Tibial artery (tissue), 4 donors: Measurements from ENCODE around the gene ANKS1A.

ENCODE experiments used
- DNase-seq, 2 donors: peaks; one replicate each; pipeline ENCODE4 v3.0.0-alpha.2; 2019
- H3K27ac ChIP-seq, 2 donors: fragments of 200-600 bp; sonication (generic) in 1 of 2; 1 replicate in 1 of 2; 2 replicates in 1 of 2; pipeline ENCODE4 v1.5.1; 2018 to 2019; ENCODE audit warnings: mild to moderate bottlenecking in 1 of 2
- H3K27me3 ChIP-seq, 2 donors: fragments of 200-600 bp; sonication (generic) in 1 of 2; one replicate each; pipeline versions ENCODE4 v1.5.1 to v1.6.0; 2016 to 2019
- H3K36me3 ChIP-seq, 3 donors: fragments of 200-600 bp; sonication (generic) in 2 of 3; one replicate each; pipeline ENCODE4 v1.5.1; 2016 to 2019; ENCODE audit warnings: mild to moderate bottlenecking in 2 of 3
- H3K4me1 ChIP-seq, 4 donors: fragments of 200-600 bp; sonication (generic) in 2 of 4; 1 replicate in 3 of 4; 2 replicates in 1 of 4; pipeline ENCODE4 v1.5.1; 2016 to 2019
- H3K4me3 ChIP-seq, 2 donors: fragments of 200-600 bp; sonication (generic) in 1 of 2; 1 replicate in 1 of 2; 2 replicates in 1 of 2; pipeline ENCODE4 v1.5.1; 2018 to 2019; ENCODE audit warnings: mild to moderate bottlenecking in 2 of 2
- H3K9me3 ChIP-seq, 3 donors: fragments of 200-600 bp; sonication (generic) in 1 of 3; one replicate each; pipeline ENCODE4 v1.5.1; 2016 to 2019
- intact Hi-C: fragments of 100-400 bp; cut with DNase I; formaldehyde crosslinking; loops from one replicate; pipeline ENCODE4 v1.15.0; 2023; ENCODE audit warnings: low total_unique reads
- TF ChIP-seq, protein P1 (sequence below), 2 experiments: fragments of 200-600 bp in 1 of 2; fragments of 450-650 bp in 1 of 2; IDR thresholded peaks; one replicate each; pipeline ENCODE4 v1.5.1; 2017 to 2019; ENCODE audit warnings: antibody characterized with exemption in 2 of 2, mild to moderate bottlenecking in 1 of 2, moderate library complexity in 1 of 2

ANKS1A gene

DNA sequence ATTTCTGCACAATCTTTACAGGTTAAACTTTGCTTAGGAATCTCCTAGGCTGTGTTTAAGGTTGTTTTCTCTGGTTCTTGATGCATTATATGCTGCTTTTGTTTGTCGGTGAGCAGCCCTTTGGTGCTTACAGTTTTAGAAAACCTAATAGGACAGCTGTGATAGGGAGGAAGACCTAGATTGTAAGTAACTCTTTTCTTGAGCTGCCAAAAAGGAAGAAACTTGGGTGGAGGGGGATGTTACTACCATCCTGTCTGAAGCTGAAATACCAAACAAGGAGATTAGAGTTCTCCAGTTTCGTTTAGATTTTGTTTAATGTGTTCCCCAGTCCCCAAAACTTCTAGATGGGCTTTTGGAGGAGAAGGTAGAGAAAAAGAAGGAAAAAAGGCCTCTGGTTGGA is 72.0 kb downstream of the ANKS1A start:
- H3K27me3 ChIP-seq = no peaks in the 10 kb centered on the region
- TF ChIP-seq, protein P1, sequence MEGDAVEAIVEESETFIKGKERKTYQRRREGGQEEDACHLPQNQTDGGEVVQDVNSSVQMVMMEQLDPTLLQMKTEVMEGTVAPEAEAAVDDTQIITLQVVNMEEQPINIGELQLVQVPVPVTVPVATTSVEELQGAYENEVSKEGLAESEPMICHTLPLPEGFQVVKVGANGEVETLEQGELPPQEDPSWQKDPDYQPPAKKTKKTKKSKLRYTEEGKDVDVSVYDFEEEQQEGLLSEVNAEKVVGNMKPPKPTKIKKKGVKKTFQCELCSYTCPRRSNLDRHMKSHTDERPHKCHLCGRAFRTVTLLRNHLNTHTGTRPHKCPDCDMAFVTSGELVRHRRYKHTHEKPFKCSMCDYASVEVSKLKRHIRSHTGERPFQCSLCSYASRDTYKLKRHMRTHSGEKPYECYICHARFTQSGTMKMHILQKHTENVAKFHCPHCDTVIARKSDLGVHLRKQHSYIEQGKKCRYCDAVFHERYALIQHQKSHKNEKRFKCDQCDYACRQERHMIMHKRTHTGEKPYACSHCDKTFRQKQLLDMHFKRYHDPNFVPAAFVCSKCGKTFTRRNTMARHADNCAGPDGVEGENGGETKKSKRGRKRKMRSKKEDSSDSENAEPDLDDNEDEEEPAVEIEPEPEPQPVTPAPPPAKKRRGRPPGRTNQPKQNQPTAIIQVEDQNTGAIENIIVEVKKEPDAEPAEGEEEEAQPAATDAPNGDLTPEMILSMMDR (IDR thresholded peaks at IDR 0.05) = no peak
- peaks cover 0 to 5% (median 0%) of the 10 kb centered on the region in 3 donors for H3K9me3 ChIP-seq
- intact Hi-C loops = no loop called here
- no peak overlapping the region for H3K27ac ChIP-seq
- no peak overlapping the region for H3K4me3 ChIP-seq
- DNase-seq = no peak
- peaks cover 0 to 23% (median 9%) of the 10 kb centered on the region in 4 donors for H3K4me1 ChIP-seq
- no peaks in the 10 kb centered on the region for H3K36me3 ChIP-seq

DNA sequence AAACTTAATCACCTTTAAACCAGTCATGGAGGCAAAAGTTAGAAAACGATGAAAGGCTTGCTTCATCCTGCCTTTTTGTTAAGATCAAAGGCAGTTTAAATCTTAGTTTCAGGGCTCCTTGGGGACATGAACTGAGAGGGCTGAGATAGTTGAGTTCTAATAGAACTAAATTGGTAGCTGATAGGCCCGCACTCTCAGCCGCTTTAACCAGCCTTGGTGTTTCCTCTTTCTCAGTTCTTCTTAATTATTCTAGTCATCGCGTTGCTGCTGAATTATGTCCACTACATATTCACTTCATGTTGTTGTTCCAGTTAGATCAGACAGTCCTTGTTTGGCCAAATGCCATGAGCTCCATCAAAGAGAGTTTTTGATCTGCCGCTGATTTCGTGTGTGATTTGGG is 72.5 kb downstream of the ANKS1A start:
- intact Hi-C loops = no loop called here
- Histone ChIP-seq H3K9me3 (peaks cover 0 to 5% (median 0%) of the 10 kb centered on the region in 3 donors), H3K4me1 (peaks cover 0 to 23% (median 9%) of the 10 kb centered on the region in 4 donors), H3K36me3 (no peaks in the 10 kb centered on the region), H3K4me3 (no peak overlapping the region), H3K27me3 (no peaks in the 10 kb centered on the region), H3K27ac (no peak overlapping the region)
- TF ChIP-seq, protein P1 (IDR thresholded peaks at IDR 0.05) = no peak
- no peak for DNase-seq

DNA sequence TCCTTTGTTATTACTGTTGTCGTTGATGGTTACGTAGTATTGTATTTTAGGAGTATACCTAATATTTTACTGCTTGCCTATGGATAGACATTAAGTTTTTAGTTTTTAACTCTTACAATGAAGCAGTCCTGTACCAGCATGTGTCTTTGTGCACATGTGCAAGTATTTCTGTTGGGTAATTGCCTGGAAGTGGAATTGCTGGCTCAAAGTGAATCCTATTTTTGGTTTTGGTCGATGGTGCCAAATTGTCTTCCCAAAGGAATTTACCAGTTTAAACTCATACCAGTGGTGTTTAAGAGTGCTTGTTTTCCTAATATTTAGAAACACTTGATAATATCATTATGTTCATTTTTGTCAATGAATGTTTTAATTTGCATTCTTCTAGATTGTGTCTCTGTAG is 75.5 kb downstream of the ANKS1A start:
- Histone ChIP-seq H3K9me3 (peaks cover 0 to 5% (median 0%) of the 10 kb centered on the region in 3 donors), H3K4me3 (no peak overlapping the region), H3K36me3 (peaks cover 0 to 14% (median 0%) of the 10 kb centered on the region in 3 donors), H3K27ac (no peak overlapping the region), H3K27me3 (no peaks in the 10 kb centered on the region), H3K4me1 (peaks cover 0 to 17% (median 6%) of the 10 kb centered on the region in 4 donors)
- intact Hi-C loops = no loop called here
- TF ChIP-seq, protein P1 (IDR thresholded peaks at IDR 0.05) = no peak
- no peak for DNase-seq

DNA sequence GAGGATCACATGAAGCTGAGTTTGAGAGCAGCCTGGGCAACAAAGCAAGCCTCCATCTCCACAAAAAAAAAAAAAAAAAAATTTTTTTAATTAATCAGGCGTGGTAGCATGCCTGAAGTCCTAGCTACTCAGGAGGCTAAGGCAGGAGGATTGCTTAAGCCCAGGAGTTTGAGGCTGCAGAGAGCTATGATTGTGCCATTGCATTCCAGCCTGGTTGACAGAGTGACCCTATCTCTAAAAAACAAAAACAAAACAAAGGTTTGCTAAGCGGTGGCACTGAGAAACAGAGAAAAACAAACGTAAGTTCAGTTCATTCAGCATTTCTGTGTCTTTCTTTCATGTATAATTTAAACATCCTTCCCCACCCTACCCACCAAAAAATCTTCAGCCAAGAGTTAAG is 78.4 kb downstream of the ANKS1A start:
- Histone ChIP-seq H3K27me3 (no peaks in the 10 kb centered on the region), H3K4me3 (no peak overlapping the region), H3K36me3 (peaks cover 12 to 27% (median 15%) of the 10 kb centered on the region in 3 donors), H3K9me3 (peaks cover 0 to 5% (median 0%) of the 10 kb centered on the region in 3 donors), H3K27ac (no peak overlapping the region), H3K4me1 (peaks cover 0 to 17% (median 6%) of the 10 kb centered on the region in 4 donors)
- TF ChIP-seq, protein P1 (IDR thresholded peaks at IDR 0.05) = no peak
- DNase-seq = no peak
- intact Hi-C loops = no loop called here

DNA sequence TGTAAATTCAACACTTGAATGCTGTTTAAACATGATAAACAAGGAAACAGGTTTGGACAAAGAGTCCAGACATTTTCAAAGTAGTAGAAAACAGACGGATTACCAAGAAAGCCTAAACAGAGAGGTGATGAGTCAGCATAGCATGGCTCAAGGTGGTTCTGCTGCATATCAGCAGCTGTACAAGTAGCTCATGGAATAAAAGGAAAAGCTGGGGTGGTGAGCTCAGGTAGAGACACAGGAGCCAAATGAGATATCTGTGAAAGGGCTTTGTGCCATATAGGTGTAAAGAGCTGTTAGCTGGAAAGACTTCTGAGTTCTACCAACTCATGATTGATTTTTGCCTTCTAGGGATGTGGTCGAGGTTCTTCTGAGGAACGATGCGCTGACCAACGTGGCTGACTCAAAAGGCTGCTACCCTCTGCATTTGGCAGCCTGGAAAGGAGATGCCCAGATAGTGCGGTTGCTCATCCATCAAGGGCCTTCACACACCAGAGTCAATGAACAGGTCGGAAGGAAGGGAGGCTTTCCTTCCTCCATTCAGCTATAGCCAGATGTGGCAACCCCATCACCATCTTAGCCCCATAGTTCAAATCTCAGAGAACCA is 80.7 kb downstream of the ANKS1A start:
- intact Hi-C loops = no loop called here
- no peak for DNase-seq
- TF ChIP-seq, protein P1 (IDR thresholded peaks at IDR 0.05) = no peak
- Histone ChIP-seq H3K27ac (no peak overlapping the region), H3K9me3 (peaks cover 0 to 5% (median 0%) of the 10 kb centered on the region in 3 donors), H3K4me3 (no peak overlapping the region), H3K27me3 (no peaks in the 10 kb centered on the region), H3K4me1 (peaks cover 0 to 8% (median under 1%) of the 10 kb centered on the region in 4 donors), H3K36me3 (peaks cover 12 to 27% (median 15%) of the 10 kb centered on the region in 3 donors)
